H1 (cell line): Measurements from ENCODE around the gene TEX14. TPM values are rescaled to one million over a fixed set of nuclear protein-coding genes. Genes with fewer than 3 reads are reported as not detected.

Experiments
- CTCF ChIA-PET: fragments of 300-600 bp; sonication (Branson Sonifier 250); formaldehyde crosslinking; loops from one replicate; lab custom pipeline; 2021; ENCODE audit not compliant: partially characterized antibody; lab: Charles Lee
- POLR2A ChIA-PET: fragments of 300-600 bp; sonication (Branson Sonifier 250); formaldehyde crosslinking; loops from one replicate; lab custom pipeline; 2021; ENCODE audit warnings: inconsistent platforms; ENCODE audit not compliant: partially characterized antibody; lab: Charles Lee
- DNase-seq, 2 experiments: peaks; one replicate each; pipeline versions ENCODE4 v3.0.0 to v3.0.0-alpha.2; 2010 to 2022; ENCODE audit warnings: low spot score in 2 of 2, low read depth in 1 of 2, mixed read lengths in 1 of 2
- FAIRE-seq: peaks from 2 replicates; lab custom pipeline; 2011; peaks lifted over from hg19 to GRCh38; lab: Jason Lieb, UNC
- H2AFZ ChIP-seq: 2 replicates; pipeline ENCODE4 v1.8.1; 2012; ENCODE audit warnings: low read length, inconsistent platforms
- H2AK5ac ChIP-seq: 2 replicates; pipeline ENCODE4 v1.6.1; 2013; ENCODE audit warnings: low read depth, low read length
- H2BK120ac ChIP-seq: replicated peaks from 2 replicates; pipeline ENCODE3; 2013; ENCODE audit warnings: low read depth, low read length, inconsistent platforms
- H2BK12ac ChIP-seq: 2 replicates; pipeline ENCODE4 v1.6.1; 2013; ENCODE audit warnings: low read depth, low read length
- H2BK15ac ChIP-seq: 2 replicates; pipeline ENCODE4 v1.6.1; 2013; ENCODE audit warnings: low read length
- H2BK20ac ChIP-seq: 2 replicates; pipeline ENCODE4 v1.6.1; 2013; ENCODE audit warnings: low read length
- H2BK5ac ChIP-seq: 2 replicates; pipeline ENCODE4 v1.6.1; 2013; ENCODE audit warnings: low read depth, low read length
- H3K14ac ChIP-seq: 2 replicates; pipeline ENCODE4 v1.6.1; 2013; ENCODE audit warnings: inconsistent platforms; ENCODE audit not compliant: insufficient read length
- H3K18ac ChIP-seq: 2 replicates; pipeline ENCODE4 v1.6.1; 2013; ENCODE audit warnings: low read length; ENCODE audit errors: extremely low read depth
- H3K23ac ChIP-seq: 2 replicates; pipeline ENCODE4 v1.6.1; 2013; ENCODE audit warnings: inconsistent platforms; ENCODE audit not compliant: insufficient read length
- H3K23me2 ChIP-seq: 2 replicates; pipeline ENCODE4 v1.6.1; 2013; ENCODE audit warnings: low read depth, low read length
- H3K27ac ChIP-seq: 2 replicates; pipeline ENCODE4 v1.6.1; 2011; ENCODE audit warnings: low read depth, low read length, inconsistent platforms
- H3K27me3 ChIP-seq, 4 experiments: replicated peaks in 1 of 4; 1 replicate in 1 of 4; 2 replicates in 3 of 4; pipeline versions ENCODE4 v1.6.1 to v1.8.1; 2011 to 2013; ENCODE audit warnings: low read length in 3 of 4, mild to moderate bottlenecking in 3 of 4, inconsistent platforms in 2 of 4, mixed read lengths in 2 of 4, moderate library complexity in 1 of 4; ENCODE audit not compliant: control insufficient read depth in 3 of 4, insufficient read depth in 3 of 4; ENCODE audit errors: extremely low read depth in 1 of 4
- H3K36me3 ChIP-seq, 4 experiments: 2 replicates each; pipeline versions ENCODE4 v1.6.1 to v1.8.1; 2011 to 2013; ENCODE audit warnings: mild to moderate bottlenecking in 4 of 4, low read length in 3 of 4, moderate library complexity in 2 of 4, control low read depth in 1 of 4, inconsistent platforms in 1 of 4; ENCODE audit not compliant: insufficient read depth in 4 of 4, control insufficient read depth in 2 of 4
- H3K4ac ChIP-seq: replicated peaks from 2 replicates; pipeline ENCODE3; 2013; ENCODE audit warnings: low read length, low read depth, mixed read lengths, inconsistent platforms; ENCODE audit not compliant: insufficient read length
- H3K4me1 ChIP-seq, 4 experiments: replicated peaks in 1 of 4; 1 replicate in 1 of 4; 2 replicates in 3 of 4; pipeline versions ENCODE4 v1.6.1 to v1.8.1; 2011 to 2013; ENCODE audit warnings: low read length in 3 of 4, inconsistent platforms in 2 of 4, mixed read lengths in 1 of 4; ENCODE audit not compliant: insufficient read depth in 4 of 4, control insufficient read depth in 3 of 4
- H3K4me2 ChIP-seq, 2 experiments: 2 replicates each; pipeline versions ENCODE4 v1.6.1 to v1.8.1; 2011 to 2013; ENCODE audit warnings: low read depth in 2 of 2, low read length in 2 of 2, control low read depth in 1 of 2, inconsistent platforms in 1 of 2, mild to moderate bottlenecking in 1 of 2; ENCODE audit not compliant: insufficient read depth in 1 of 2
- H3K4me3 ChIP-seq, 4 experiments: fragments of 200-600, 300-600 bp in 1 of 4; sonication (generic), shearing (Covaris generic), sonication (Bioruptor Twin) in 1 of 4; 2 replicates each; pipeline versions ENCODE4 v1.5.1 to v1.8.1; 2011 to 2016; ENCODE audit warnings: low read length in 4 of 4, low read depth in 3 of 4, control low read depth in 2 of 4, inconsistent platforms in 2 of 4, mild to moderate bottlenecking in 2 of 4, mixed read lengths in 1 of 4, moderate library complexity in 1 of 4; ENCODE audit not compliant: insufficient read depth in 2 of 4; ENCODE audit errors: extremely low read depth in 1 of 4
- H3K56ac ChIP-seq: replicated peaks from 2 replicates; pipeline ENCODE3; 2013; ENCODE audit warnings: low read depth, mild to moderate bottlenecking, mixed read lengths, low read length, inconsistent platforms; ENCODE audit not compliant: insufficient read length
- H3K79me1 ChIP-seq: 2 replicates; pipeline ENCODE4 v1.6.1; 2013; ENCODE audit warnings: low read depth, low read length, control low read depth
- H3K79me2 ChIP-seq, 2 experiments: 2 replicates each; pipeline versions ENCODE4 v1.6.1 to v1.8.1; 2012 to 2013; ENCODE audit warnings: low read length in 2 of 2, mild to moderate bottlenecking in 2 of 2, inconsistent platforms in 1 of 2; ENCODE audit not compliant: insufficient read depth in 2 of 2, control insufficient read depth in 1 of 2
- H3K9ac ChIP-seq, 4 experiments: replicated peaks in 1 of 4; 1 replicate in 1 of 4; 2 replicates in 3 of 4; pipeline versions ENCODE4 v1.6.1 to v1.8.1; 2011 to 2013; ENCODE audit warnings: low read depth in 3 of 4, low read length in 3 of 4, control low read depth in 2 of 4, mild to moderate bottlenecking in 2 of 4, moderate library complexity in 2 of 4, inconsistent platforms in 1 of 4; ENCODE audit errors: extremely low read depth in 1 of 4
- H3K9me3 ChIP-seq, 2 experiments: 2 replicates each; pipeline versions ENCODE4 v1.6.1 to v1.8.1; 2012 to 2013; ENCODE audit warnings: mild to moderate bottlenecking in 2 of 2, moderate library complexity in 2 of 2, control low read depth in 1 of 2, inconsistent platforms in 1 of 2, low read depth in 1 of 2, low read length in 1 of 2, mixed read lengths in 1 of 2; ENCODE audit not compliant: insufficient read depth in 2 of 2
- H4K20me1 ChIP-seq, 2 experiments: replicated peaks in 1 of 2; 2 replicates each; pipeline versions ENCODE3 to v1.8.1; 2011 to 2013; ENCODE audit warnings: inconsistent platforms in 2 of 2, low read length in 2 of 2, mild to moderate bottlenecking in 1 of 2; ENCODE audit not compliant: insufficient read depth in 2 of 2, control insufficient read depth in 1 of 2
- H4K5ac ChIP-seq: 2 replicates; pipeline ENCODE4 v1.6.1; 2013; ENCODE audit warnings: low read length, low read depth, mixed read lengths, inconsistent platforms; ENCODE audit not compliant: insufficient read length
- H4K8ac ChIP-seq: 2 replicates; pipeline ENCODE4 v1.8.0; 2013; ENCODE audit warnings: mild to moderate bottlenecking, moderate library complexity, low read length, inconsistent platforms; ENCODE audit not compliant: insufficient read depth; ENCODE audit errors: extremely low read depth
- H4K91ac ChIP-seq: replicated peaks from 2 replicates; pipeline ENCODE3; 2013; ENCODE audit warnings: low read length, mixed read lengths, inconsistent platforms; ENCODE audit not compliant: insufficient read length
- CBX8 ChIP-seq: fragments of 300-800, 300-1000 bp; sonication (generic); IDR thresholded peaks from 2 replicates; pipeline ENCODE4 v1.7.1; 2016; ENCODE audit warnings: low read depth, low read length, borderline replicate concordance
- CEBPB ChIP-seq: IDR thresholded peaks from 2 replicates; pipeline ENCODE4 v1.6.1; 2012; ENCODE audit warnings: low read depth, low read length
- CHD2 ChIP-seq: IDR thresholded peaks from 2 replicates; pipeline ENCODE4 v1.6.1; 2012; ENCODE audit warnings: low read length, improper control_type of control experiment
- NANOG ChIP-seq: IDR thresholded peaks from 2 replicates; pipeline ENCODE4 v1.6.1; 2011; ENCODE audit warnings: low read length, low read depth, mild to moderate bottlenecking, inconsistent platforms; ENCODE audit not compliant: insufficient read depth, poor library complexity, severe bottlenecking
- NRF1 ChIP-seq: IDR thresholded peaks from 2 replicates; pipeline ENCODE4 v1.6.1; 2011; ENCODE audit warnings: mild to moderate bottlenecking, low read depth, low read length, improper control_type of control experiment
- POLR2AphosphoS5 ChIP-seq: IDR thresholded peaks from 2 replicates; pipeline ENCODE4 v1.6.1; 2011; ENCODE audit warnings: low read depth, low read length
- RAD21 ChIP-seq, 2 experiments: IDR thresholded peaks in 1 of 2; conservative IDR thresholded peaks in 1 of 2; 2 replicates each; pipeline ENCODE4 v1.6.1; 2011; ENCODE audit warnings: low read depth in 2 of 2, low read length in 2 of 2, improper control_type of control experiment in 1 of 2, inconsistent platforms in 1 of 2, mild to moderate bottlenecking in 1 of 2, moderate library complexity in 1 of 2
- TAF7 ChIP-seq: optimal IDR thresholded peaks from 2 replicates; pipeline ENCODE3; 2011; ENCODE audit warnings: low read depth, mild to moderate bottlenecking, inconsistent platforms, low read length, moderate library complexity, borderline replicate concordance
- TCF12 ChIP-seq: IDR thresholded peaks from 2 replicates; pipeline ENCODE4 v1.6.1; 2011; ENCODE audit warnings: low read depth, mild to moderate bottlenecking, low read length
- YY1 ChIP-seq: IDR thresholded peaks from 2 replicates; pipeline ENCODE4 v1.6.1; 2011; ENCODE audit warnings: low read depth, mild to moderate bottlenecking, low read length
- WGBS, 2 experiments: shearing (Covaris generic) in 1 of 2; methylation state at CpG; one replicate each; pipeline versions ENCODE4 v1.1.6 to v1.1.7; 2013 to 2015; ENCODE audit warnings: low lambda C conversion rate in 2 of 2, mixed read lengths in 2 of 2, inconsistent platforms in 1 of 2, low coverage in 1 of 2, missing lambda C conversion rate in 1 of 2; ENCODE audit not compliant: insufficient replicate concordance in 2 of 2, insufficient coverage in 1 of 2, insufficient read length in 1 of 2; ENCODE audit errors: extremely low coverage in 1 of 2, missing lambda C conversion rate in 1 of 2; 5-methylcytosine and 5-hydroxymethylcytosine counted together
- polyA plus RNA-seq, 7 experiments: library from polyadenylated mRNA; depleted of rRNA in 3 of 7; stranded (reverse) in 5 of 7; unstranded in 2 of 7; fragments of >200 nt in 5 of 7; fragments of 200-250 nt in 2 of 7; gene quantifications; 1 replicate in 5 of 7; 2 replicates in 1 of 7; 4 replicates in 1 of 7; pipeline versions ENCODE4 v1.2.1 to v1.2.3, GENCODE V29; 2011 to 2013; ENCODE audit warnings: missing spikeins in 2 of 7, mixed read lengths in 2 of 7
- total RNA-seq: library from RNA; stranded (reverse); fragmentation: NEBNext Ultra II Directional; extraction: Animal tissue kit (Norgen Biotek cat#: 25700); gene quantifications from 2 replicates; pipeline ENCODE4 v1.2.1, GENCODE V29; 2021
- TF ChIP-seq, protein P1 (sequence below): IDR thresholded peaks from 2 replicates; pipeline ENCODE4 v1.6.1; 2011; ENCODE audit warnings: low read depth, mild to moderate bottlenecking, low read length; ENCODE audit not compliant: insufficient read depth

Gene TEX14
- total and polyA plus RNA-seq, 2 of the 8 experiments (the other 6 are each of a cell fraction or from before 2014, with no cell fraction given): 0.83 to 2.5 TPM

GRCh38 chr17:58626905-58627304 lies 64.9 kb downstream of the TEX14 start:
- Histone ChIP-seq H3K9ac (no peak overlapping the region), H3K23me2 (no peaks in the 10 kb centered on the region), H2BK12ac (no peak overlapping the region), H2BK15ac (no peak overlapping the region), H3K9me3 (no peaks in the 10 kb centered on the region), H2BK5ac (no peak overlapping the region), H3K4me1 (no peaks in the 10 kb centered on the region), H3K4ac (no peak overlapping the region), H2AK5ac (no peak overlapping the region), H3K36me3 (no peaks in the 10 kb centered on the region), H3K27ac (no peak overlapping the region), H3K79me1 (no peaks in the 10 kb centered on the region), H2AFZ (no peak overlapping the region), H3K23ac (no peak overlapping the region), H3K56ac (no peak overlapping the region), H3K18ac (no peak overlapping the region), H3K4me3 (no peak overlapping the region), H4K8ac (no peak overlapping the region), H3K27me3 (no peaks in the 10 kb centered on the region), H4K91ac (no peak overlapping the region), H3K14ac (no peak overlapping the region), H3K4me2 (no peak overlapping the region), H3K79me2 (no peaks in the 10 kb centered on the region), H4K20me1 (no peaks in the 10 kb centered on the region), H2BK20ac (no peak overlapping the region), H2BK120ac (no peak overlapping the region), H4K5ac (no peak overlapping the region)
- POLR2A ChIA-PET: interaction anchor here (0.7 to 3.1 kb wide), 2 partner anchors 31 to 33 kb away, joined by 3 to 14 read pairs; no protein-coding TSS in a partner anchor
- 86% methylated on average over 1 of the region's 1 CpG; no CpG with 5 or more reads in 1 of the 2 experiments for WGBS, 2 experiments
- FAIRE-seq: no peak
- CTCF ChIA-PET: interaction anchor here (0.6 to 2.4 kb wide), 4 partner anchors 29 to 48 kb away, joined by 3 to 7 read pairs (median 4); no protein-coding TSS in a partner anchor
- no peak for TF ChIP-seq TCF12
- TF ChIP-seq RAD21 (IDR thresholded peaks at IDR 0.05 in 1 of 2, conservative IDR thresholded peaks at IDR 0.05 in 1 of 2; ENCODE audit: low read depth in 2 of 2, low read length in 2 of 2): no peak
- TF ChIP-seq YY1: no peak
- TF ChIP-seq NANOG: no peak
- TF ChIP-seq, protein P1, sequence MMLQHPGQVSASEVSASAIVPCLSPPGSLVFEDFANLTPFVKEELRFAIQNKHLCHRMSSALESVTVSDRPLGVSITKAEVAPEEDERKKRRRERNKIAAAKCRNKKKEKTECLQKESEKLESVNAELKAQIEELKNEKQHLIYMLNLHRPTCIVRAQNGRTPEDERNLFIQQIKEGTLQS: no peak
- TF ChIP-seq CEBPB: no peak
- no peak for TF ChIP-seq POLR2AphosphoS5
- no peak for TF ChIP-seq NRF1
- TF ChIP-seq TAF7: no peak
- TF ChIP-seq CHD2: no peak
- no peak for TF ChIP-seq CBX8
- no peak for DNase-seq
